OCI-LY7 (cell line): ENCODE results near the gene TMCC1. TPM values are rescaled to one million over a fixed set of nuclear protein-coding genes. Genes with fewer than 3 reads are reported as not detected.

ENCODE experiments used
- BruUV-seq: library from RNA; stranded (reverse); fragments of 400-500 nt; replicated peaks from 2 replicates; lab custom pipeline; 2021; lab: Mats Ljungman, UMichigan
- CTCF ChIA-PET: fragments of 300-600 bp; sonication (Branson Sonifier 250); formaldehyde crosslinking; loops from one replicate; lab custom pipeline; 2022; ENCODE audit warnings: antibody characterized with exemption; ENCODE audit not compliant: unreplicated experiment; lab: Charles Lee
- POLR2A ChIA-PET: fragments of 300-600 bp; sonication (Branson Sonifier 250); formaldehyde crosslinking; loops from one replicate; lab custom pipeline; 2022; ENCODE audit warnings: antibody characterized with exemption; lab: Charles Lee
- DNase-seq: peaks from one replicate; pipeline ENCODE4 v3.0.0-alpha.2; 2015; ENCODE audit warnings: low spot score
- H2AFZ ChIP-seq: fragments of 200-600 bp; sonication (generic), shearing (Covaris generic); 2 replicates; pipeline ENCODE4 v1.6.1; 2014; ENCODE audit warnings: mild to moderate bottlenecking, antibody characterized with exemption, low read length, moderate library complexity
- H3K27ac ChIP-seq: fragments of 200-600 bp; sonication (generic); 2 replicates; pipeline ENCODE4 v1.5.1; 2014; ENCODE audit warnings: mixed run types, low read depth, mild to moderate bottlenecking, moderate library complexity, low read length, inconsistent platforms; ENCODE audit not compliant: poor library complexity, severe bottlenecking
- H3K36me3 ChIP-seq: fragments of 200-600 bp; sonication (generic); 2 replicates; pipeline ENCODE4 v1.6.1; 2014; ENCODE audit warnings: mild to moderate bottlenecking, antibody characterized with exemption, low read length, moderate library complexity, mixed read lengths; ENCODE audit not compliant: insufficient read depth
- H3K4me1 ChIP-seq: fragments of 200-600 bp; sonication (generic); 2 replicates; pipeline ENCODE4 v1.5.1; 2014; ENCODE audit warnings: mild to moderate bottlenecking, low read length; ENCODE audit not compliant: insufficient read depth, poor library complexity, severe bottlenecking
- H3K4me2 ChIP-seq: fragments of 200-600 bp; sonication (generic); 2 replicates; pipeline ENCODE4 v1.6.1; 2014; ENCODE audit warnings: mild to moderate bottlenecking, low read length
- H3K4me3 ChIP-seq: fragments of 200-600 bp; sonication (generic); 2 replicates; pipeline ENCODE4 v1.5.1; 2014; ENCODE audit warnings: mild to moderate bottlenecking, low read depth, low read length; ENCODE audit not compliant: poor library complexity, severe bottlenecking
- H3K79me2 ChIP-seq: fragments of 200-600 bp; sonication (generic); 2 replicates; pipeline ENCODE4 v1.6.1; 2016; ENCODE audit warnings: low read depth, mild to moderate bottlenecking, low read length, moderate library complexity, mixed read lengths; ENCODE audit not compliant: insufficient read depth
- H3K9me2 ChIP-seq: fragments of 200-600 bp; sonication (generic); 2 replicates; pipeline ENCODE4 v1.6.1; 2016; ENCODE audit warnings: mild to moderate bottlenecking, low read length, mixed read lengths; ENCODE audit not compliant: insufficient read depth
- H3K9me3 ChIP-seq: fragments of 200-600 bp; sonication (generic); 2 replicates; pipeline ENCODE4 v1.6.1; 2014; ENCODE audit warnings: mild to moderate bottlenecking, mixed run types, low read length, mixed read lengths
- H4K20me1 ChIP-seq: fragments of 200-600 bp; sonication (generic); 2 replicates; pipeline ENCODE4 v1.6.1; 2014; ENCODE audit warnings: mild to moderate bottlenecking, antibody characterized with exemption, low read length, moderate library complexity, mixed read lengths; ENCODE audit not compliant: insufficient read depth
- CTCF ChIP-seq: fragments of 200-600 bp; sonication (generic); conservative IDR thresholded peaks from 2 replicates; pipeline ENCODE4 v1.5.1; 2014; ENCODE audit warnings: mild to moderate bottlenecking, antibody characterized with exemption, low read length, moderate library complexity, mixed read lengths
- EZH2phosphoT487 ChIP-seq: fragments of 200-600 bp; sonication (generic); IDR thresholded peaks from 2 replicates; pipeline ENCODE4 v1.6.1; 2018; ENCODE audit warnings: low read depth, borderline replicate concordance, mild to moderate bottlenecking, mixed run types, antibody characterized with exemption, low read length, moderate library complexity, mixed read lengths
- intact Hi-C: fragments of 100-400 bp; cut with micrococcal nuclease; formaldehyde crosslinking; loops from one replicate; pipeline ENCODE4 v1.10.0; 2022; ENCODE audit not compliant: unreplicated experiment
- total RNA-seq, 2 experiments: library from RNA; depleted of rRNA in 1 of 2; stranded (reverse); fragments of >200 nt in 1 of 2; shearing (Covaris generic) in 1 of 2; gene quantifications; 2 replicates each; pipeline ENCODE4 v1.2.3, GENCODE V29; 2014 to 2022

Gene TMCC1
- total RNA-seq, 2 experiments from 2014 or later, result 31.7 to 38.8 TPM

- ChIA-PET CTCF (no interaction called here), POLR2A (interaction anchor here (0.6 kb wide), 1 partner anchor 76 kb away, joined by 5 read pairs; no protein-coding TSS in a partner anchor)
- Histone ChIP-seq H3K9me3 (no peaks in the 10 kb centered on the region), H3K4me2 (no peak overlapping the region), H3K27ac (no peak overlapping the region), H3K4me3 (no peak overlapping the region), H4K20me1 (no peaks in the 10 kb centered on the region; the same call in 1 of the 2 replicates), H3K36me3 (0 out of 2 replicates have a peak, but pooled peaks cover 4% of the 10 kb centered on the region), H2AFZ (no peak overlapping the region), H3K9me2 (no peaks in the 10 kb centered on the region), H3K79me2 (no peaks in the 10 kb centered on the region), H3K4me1 (no peaks in the 10 kb centered on the region)
- no TSS peak for BruUV-seq
- DNase-seq, result no peak
- intact Hi-C loops, result no loop called here
- TF ChIP-seq CTCF, result no peak
- TF ChIP-seq EZH2phosphoT487, result no peak
Observed at GRCh38 chr3:129732200-129732876, 161.2 kb downstream of the TMCC1 start.

GRCh38 chr3:129727707-129728106, 165.8 kb downstream of the TMCC1 start:
- Histone ChIP-seq H3K4me2 (no peak overlapping the region), H2AFZ (no peak overlapping the region), H4K20me1 (no peaks in the 10 kb centered on the region), H3K79me2 (no peaks in the 10 kb centered on the region), H3K27ac (no peak overlapping the region), H3K4me3 (no peak overlapping the region), H3K9me2 (no peaks in the 10 kb centered on the region), H3K36me3 (no peaks in the 10 kb centered on the region), H3K4me1 (no peaks in the 10 kb centered on the region), H3K9me3 (no peaks in the 10 kb centered on the region)
- intact Hi-C loops, result no loop called here
- TF ChIP-seq CTCF (no peak), EZH2phosphoT487 (no peak)
- BruUV-seq, result no TSS peak
- ChIA-PET CTCF (no interaction called here), POLR2A (interaction anchor here (0.6 kb wide), 1 partner anchor 1162 kb away, joined by 3 read pairs; no protein-coding TSS in a partner anchor)
- no peak for DNase-seq
